Prostate gland (tissue), 2 donors: Measurements from ENCODE around the gene C2orf92. TPM values are rescaled to one million over a fixed set of nuclear protein-coding genes. Genes with fewer than 3 reads are reported as not detected.

Experiments used
- DNase-seq: peaks from one replicate; pipeline ENCODE4 v3.0.0-alpha.2; 2019; ENCODE audit warnings: low spot score
- H3K27ac ChIP-seq, 2 donors: fragments of 200-600 bp; sonication (generic); 2 replicates each; pipeline ENCODE4 v1.5.1; 2017 to 2019
- H3K27me3 ChIP-seq: fragments of 200-600 bp; sonication (generic); replicated peaks from 2 replicates; pipeline ENCODE4 v1.5.1; 2019; ENCODE audit not compliant: insufficient read depth
- H3K36me3 ChIP-seq, 2 donors: fragments of 200-600 bp; sonication (generic); 1 replicate in 1 of 2; 2 replicates in 1 of 2; pipeline versions ENCODE4 v1.5.1 to v1.8.1; 2017 to 2019
- H3K4me1 ChIP-seq: fragments of 200-600 bp; sonication (generic); replicated peaks from 2 replicates; pipeline ENCODE4 v1.5.1; 2019
- H3K4me3 ChIP-seq, 2 donors: fragments of 200-600 bp; sonication (generic); 2 replicates each; pipeline ENCODE4 v1.5.1; 2017 to 2019
- H3K9me3 ChIP-seq: fragments of 200-600 bp; sonication (generic); 2 replicates; pipeline ENCODE4 v1.5.1; 2017
- CTCF ChIP-seq, 4 experiments: fragments of 200-600 bp in 2 of 4; fragments of 450-650 bp in 2 of 4; sonication (generic) in 2 of 4; IDR thresholded peaks; 1 replicate in 3 of 4; 2 replicates in 1 of 4; pipeline ENCODE4 v1.5.1; 2016 to 2019; ENCODE audit warnings: antibody characterized with exemption in 4 of 4, mild to moderate bottlenecking in 2 of 4, moderate library complexity in 2 of 4
- POLR2A ChIP-seq: fragments of 450-650 bp; IDR thresholded peaks from one replicate; pipeline ENCODE4 v1.6.1; 2016; ENCODE audit warnings: antibody characterized with exemption, mild to moderate bottlenecking
- POLR2AphosphoS5 ChIP-seq: sonication (generic); formaldehyde crosslinking; IDR thresholded peaks from one replicate; pipeline ENCODE4 v1.6.1; 2017; ENCODE audit warnings: antibody characterized with exemption
- WGBS: methylation state at CpG from one replicate; pipeline ENCODE4 v1.1.5; 2018; 5-methylcytosine and 5-hydroxymethylcytosine counted together
- intact Hi-C: fragments of 100-400 bp; cut with DNase I; formaldehyde crosslinking; loops from one replicate; pipeline ENCODE4 v1.14.2; 2022
- total RNA-seq, 2 donors: library from RNA; depleted of rRNA; stranded (reverse); fragments of >200 nt; gene quantifications; one replicate each; pipeline ENCODE4 v1.1.0, GENCODE V29; 2016

Gene C2orf92
- total RNA-seq, 2 donors from 2014 or later: 2.0 to 7.0 TPM

GRCh38 chr2:97728091-97728731, 58.7 kb downstream of the C2orf92 start:
- DNase-seq: no peak

GRCh38 chr2:97730245-97730644, 60.7 kb downstream of the C2orf92 start:
- H3K4me3 ChIP-seq: no peak overlapping the region
- no peak for DNase-seq
- intact Hi-C loops: no loop called here
- WGBS: 100% methylated on average over 1 of the region's 1 CpG
- H3K36me3 ChIP-seq: no peaks in the 10 kb centered on the region
- TF ChIP-seq POLR2AphosphoS5 (no peak), CTCF (IDR thresholded peaks at IDR 0.05) (no peak), POLR2A (no peak)
- no peaks in the 10 kb centered on the region for H3K9me3 ChIP-seq
- no peaks in the 10 kb centered on the region for H3K4me1 ChIP-seq
- no peak overlapping the region for H3K27ac ChIP-seq
- no peaks in the 10 kb centered on the region for H3K27me3 ChIP-seq

More at GRCh38 chr2:97728091-97728731, 58.7 kb downstream of the C2orf92 start:
- intact Hi-C loops: no loop called here
- WGBS: 38% methylated on average over 12 of the region's 12 CpGs
- TF ChIP-seq CTCF (IDR thresholded peaks at IDR 0.05) (no peak), POLR2A (no peak), POLR2AphosphoS5 (no peak)
- Histone ChIP-seq H3K36me3 (no peaks in the 10 kb centered on the region), H3K27ac (no peak overlapping the region), H3K4me3 (no peak overlapping the region), H3K9me3 (no peaks in the 10 kb centered on the region), H3K27me3 (no peaks in the 10 kb centered on the region), H3K4me1 (no peaks in the 10 kb centered on the region)

- Histone ChIP-seq H3K27me3 (no peaks in the 10 kb centered on the region), H3K27ac (no peak overlapping the region), H3K4me1 (no peaks in the 10 kb centered on the region), H3K9me3 (no peaks in the 10 kb centered on the region), H3K4me3 (no peak overlapping the region), H3K36me3 (no peaks in the 10 kb centered on the region)
- WGBS: 86% methylated on average over 12 of the region's 12 CpGs
- intact Hi-C loops: no loop called here
- TF ChIP-seq POLR2A: no peak
- TF ChIP-seq POLR2AphosphoS5: no peak
- no peak for TF ChIP-seq CTCF (IDR thresholded peaks at IDR 0.05)
- no peak for DNase-seq
Measured at GRCh38 chr2:97731274-97732020, 61.9 kb downstream of the C2orf92 start.

GRCh38 chr2:97732436-97733340, 63.2 kb downstream of the C2orf92 start:
- TF ChIP-seq POLR2AphosphoS5 (no peak), POLR2A (no peak), CTCF (IDR thresholded peaks at IDR 0.05) (no peak)
- no peak overlapping the region for H3K4me3 ChIP-seq
- no peak overlapping the region for H3K27ac ChIP-seq
- intact Hi-C loops: no loop called here
- no peaks in the 10 kb centered on the region for H3K9me3 ChIP-seq
- no peaks in the 10 kb centered on the region for H3K27me3 ChIP-seq
- 78% methylated on average over 28 of the region's 28 CpGs for WGBS
- no peaks in the 10 kb centered on the region for H3K4me1 ChIP-seq
- no peak for DNase-seq
- no peaks in the 10 kb centered on the region for H3K36me3 ChIP-seq
